Sigmoid colon (tissue), 4 donors: Measurements from ENCODE around the gene SLC19A1.

Source experiments
- CTCF ChIP-seq, 4 experiments: fragments of 450-650 bp in 3 of 4; fragments of 200-600 bp in 1 of 4; IDR thresholded peaks; one replicate each; pipeline ENCODE4 v1.5.1; 2016 to 2019; ENCODE audit warnings: antibody characterized with exemption in 4 of 4, mild to moderate bottlenecking in 3 of 4, moderate library complexity in 2 of 4
- POLR2A ChIP-seq, 2 donors: fragments of 450-650 bp; IDR thresholded peaks; one replicate each; pipeline ENCODE4 v1.6.1; 2016; ENCODE audit warnings: antibody characterized with exemption in 2 of 2, mild to moderate bottlenecking in 2 of 2, moderate library complexity in 2 of 2
- POLR2AphosphoS5 ChIP-seq, 4 donors: sonication (generic); formaldehyde crosslinking; IDR thresholded peaks; one replicate each; pipeline ENCODE4 v1.6.1; 2017; ENCODE audit warnings: antibody characterized with exemption in 4 of 4

GRCh38 chr21:45468051-45468970 lies 73.9 kb downstream of the SLC19A1 start:
- TF ChIP-seq CTCF (IDR thresholded peaks at IDR 0.05) (no peak), POLR2A (IDR thresholded peaks at IDR 0.05) (no peak), POLR2AphosphoS5 (IDR thresholded peaks at IDR 0.05) (no peak)
